K562 (cell line): ENCODE data around the gene CHRNB1.

Experiments used
- ELF1 ChIP-seq: fragments of 200-800 bp; sonication (Bioruptor generic); IDR thresholded peaks from 2 replicates; pipeline ENCODE4 v1.6.1; 2016; ENCODE audit warnings: missing genetic modification characterization, missing compliant biosample characterization
- FOXA1 ChIP-seq: fragments of 450-650 bp; IDR thresholded peaks from 2 replicates; pipeline ENCODE4 v1.6.1; 2016; ENCODE audit warnings: mild to moderate bottlenecking, borderline replicate concordance
- GATA2 ChIP-seq: sonication (generic); formaldehyde crosslinking; IDR thresholded peaks from 2 replicates; pipeline ENCODE4 v1.4.0; 2020; ENCODE audit warnings: mild to moderate bottlenecking, missing genetic modification reagents
- RFX5 ChIP-seq: IDR thresholded peaks from 2 replicates; pipeline ENCODE4 v1.6.1; 2011; ENCODE audit warnings: low read depth, mild to moderate bottlenecking, improper control_type of control experiment, low read length
- TF ChIP-seq, protein P1 (sequence below): fragments of 150-350 bp; IDR thresholded peaks from 2 replicates; pipeline ENCODE4 v1.6.1; 2014; ENCODE audit warnings: low read depth, mild to moderate bottlenecking, low read length, borderline replicate concordance
- TF ChIP-seq, protein P2 (sequence below): sonication (generic); formaldehyde crosslinking; IDR thresholded peaks from 2 replicates; pipeline ENCODE4 v1.5.0; 2020; ENCODE audit warnings: missing genetic modification reagents

DNA sequence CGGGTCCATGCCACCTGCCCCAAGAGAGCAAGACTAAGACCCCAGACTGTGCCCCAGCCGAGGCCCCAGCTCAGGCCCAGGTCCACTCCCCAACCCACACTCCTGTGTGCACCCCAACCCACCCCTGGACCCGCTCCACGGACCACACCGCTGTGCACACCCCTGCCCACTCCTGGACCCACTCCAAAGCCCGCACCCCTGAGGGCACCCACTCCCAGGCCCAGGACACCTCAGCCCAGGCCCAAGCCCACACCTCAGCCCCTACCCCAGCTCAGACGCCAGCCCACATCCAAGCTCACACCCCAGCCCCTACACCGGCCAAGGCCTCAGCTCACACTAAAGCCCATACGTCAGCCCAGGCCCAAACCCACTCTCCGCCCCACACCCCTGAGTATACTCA lies 15.1 kb upstream of the CHRNB1 start:
- TF ChIP-seq RFX5: no peak
- no peak for TF ChIP-seq ELF1
- TF ChIP-seq, protein P1, sequence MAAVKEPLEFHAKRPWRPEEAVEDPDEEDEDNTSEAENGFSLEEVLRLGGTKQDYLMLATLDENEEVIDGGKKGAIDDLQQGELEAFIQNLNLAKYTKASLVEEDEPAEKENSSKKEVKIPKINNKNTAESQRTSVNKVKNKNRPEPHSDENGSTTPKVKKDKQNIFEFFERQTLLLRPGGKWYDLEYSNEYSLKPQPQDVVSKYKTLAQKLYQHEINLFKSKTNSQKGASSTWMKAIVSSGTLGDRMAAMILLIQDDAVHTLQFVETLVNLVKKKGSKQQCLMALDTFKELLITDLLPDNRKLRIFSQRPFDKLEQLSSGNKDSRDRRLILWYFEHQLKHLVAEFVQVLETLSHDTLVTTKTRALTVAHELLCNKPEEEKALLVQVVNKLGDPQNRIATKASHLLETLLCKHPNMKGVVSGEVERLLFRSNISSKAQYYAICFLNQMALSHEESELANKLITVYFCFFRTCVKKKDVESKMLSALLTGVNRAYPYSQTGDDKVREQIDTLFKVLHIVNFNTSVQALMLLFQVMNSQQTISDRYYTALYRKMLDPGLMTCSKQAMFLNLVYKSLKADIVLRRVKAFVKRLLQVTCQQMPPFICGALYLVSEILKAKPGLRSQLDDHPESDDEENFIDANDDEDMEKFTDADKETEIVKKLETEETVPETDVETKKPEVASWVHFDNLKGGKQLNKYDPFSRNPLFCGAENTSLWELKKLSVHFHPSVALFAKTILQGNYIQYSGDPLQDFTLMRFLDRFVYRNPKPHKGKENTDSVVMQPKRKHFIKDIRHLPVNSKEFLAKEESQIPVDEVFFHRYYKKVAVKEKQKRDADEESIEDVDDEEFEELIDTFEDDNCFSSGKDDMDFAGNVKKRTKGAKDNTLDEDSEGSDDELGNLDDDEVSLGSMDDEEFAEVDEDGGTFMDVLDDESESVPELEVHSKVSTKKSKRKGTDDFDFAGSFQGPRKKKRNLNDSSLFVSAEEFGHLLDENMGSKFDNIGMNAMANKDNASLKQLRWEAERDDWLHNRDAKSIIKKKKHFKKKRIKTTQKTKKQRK: no peak
- TF ChIP-seq, protein P2, sequence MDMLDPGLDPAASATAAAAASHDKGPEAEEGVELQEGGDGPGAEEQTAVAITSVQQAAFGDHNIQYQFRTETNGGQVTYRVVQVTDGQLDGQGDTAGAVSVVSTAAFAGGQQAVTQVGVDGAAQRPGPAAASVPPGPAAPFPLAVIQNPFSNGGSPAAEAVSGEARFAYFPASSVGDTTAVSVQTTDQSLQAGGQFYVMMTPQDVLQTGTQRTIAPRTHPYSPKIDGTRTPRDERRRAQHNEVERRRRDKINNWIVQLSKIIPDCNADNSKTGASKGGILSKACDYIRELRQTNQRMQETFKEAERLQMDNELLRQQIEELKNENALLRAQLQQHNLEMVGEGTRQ (CRISPR knock-in tag): no peak
- no peak for TF ChIP-seq GATA2
- no peak for TF ChIP-seq FOXA1
